ENCODE measurements around the gene UBALD2. TPM values are rescaled to one million over a fixed set of nuclear protein-coding genes. Genes with fewer than 3 reads are reported as not detected.
"Not testable (repeated sequence)": the region's sequence is repeated elsewhere in the genome, so short reads cannot be mapped to it uniquely, and the experiment has no call there.

The UBALD2 gene
- total RNA-seq, 1 donor from 2014 or later: 26.3 TPM

- no peak for DNase-seq (ENCODE audit: low read depth)
- H3K4me3 ChIP-seq (ENCODE audit: low read depth, low read length): no peak overlapping the region
Observed at GRCh38 chr17:76246080-76247066, 18.8 kb upstream of the UBALD2 start.

DNA sequence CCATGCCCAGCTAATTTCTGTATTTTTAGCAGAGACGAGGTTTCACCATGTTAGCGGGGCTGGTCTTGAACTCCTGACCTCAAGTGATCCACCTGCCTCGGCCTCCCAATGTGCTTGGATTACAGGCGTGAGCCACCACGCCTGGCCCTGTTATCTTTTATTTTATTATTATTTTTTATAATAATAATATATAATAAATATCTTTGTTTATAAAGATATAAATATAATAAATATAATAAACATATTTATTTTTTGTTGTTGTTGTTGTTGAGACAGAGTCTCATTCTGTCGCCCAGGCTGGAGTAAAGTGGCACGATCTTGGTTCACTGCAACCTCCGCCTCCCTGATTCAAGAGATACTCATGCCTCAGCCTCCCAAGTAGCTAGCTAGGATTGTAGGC is 17.8 kb upstream of the UBALD2 start:
- TF ChIP-seq, protein P1, sequence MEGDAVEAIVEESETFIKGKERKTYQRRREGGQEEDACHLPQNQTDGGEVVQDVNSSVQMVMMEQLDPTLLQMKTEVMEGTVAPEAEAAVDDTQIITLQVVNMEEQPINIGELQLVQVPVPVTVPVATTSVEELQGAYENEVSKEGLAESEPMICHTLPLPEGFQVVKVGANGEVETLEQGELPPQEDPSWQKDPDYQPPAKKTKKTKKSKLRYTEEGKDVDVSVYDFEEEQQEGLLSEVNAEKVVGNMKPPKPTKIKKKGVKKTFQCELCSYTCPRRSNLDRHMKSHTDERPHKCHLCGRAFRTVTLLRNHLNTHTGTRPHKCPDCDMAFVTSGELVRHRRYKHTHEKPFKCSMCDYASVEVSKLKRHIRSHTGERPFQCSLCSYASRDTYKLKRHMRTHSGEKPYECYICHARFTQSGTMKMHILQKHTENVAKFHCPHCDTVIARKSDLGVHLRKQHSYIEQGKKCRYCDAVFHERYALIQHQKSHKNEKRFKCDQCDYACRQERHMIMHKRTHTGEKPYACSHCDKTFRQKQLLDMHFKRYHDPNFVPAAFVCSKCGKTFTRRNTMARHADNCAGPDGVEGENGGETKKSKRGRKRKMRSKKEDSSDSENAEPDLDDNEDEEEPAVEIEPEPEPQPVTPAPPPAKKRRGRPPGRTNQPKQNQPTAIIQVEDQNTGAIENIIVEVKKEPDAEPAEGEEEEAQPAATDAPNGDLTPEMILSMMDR (conservative IDR thresholded peaks at IDR 0.05; ENCODE audit: low read depth, low read length): no peak
- DNase-seq (ENCODE audit: low read depth): no peak
- no peak overlapping the region for H3K4me3 ChIP-seq (ENCODE audit: low read depth, low read length)

More at GRCh38 chr17:76246080-76247066, 18.8 kb upstream of the UBALD2 start:
- TF ChIP-seq, protein P1 (conservative IDR thresholded peaks at IDR 0.05; ENCODE audit: low read depth, low read length): no peak

- no peak for DNase-seq (ENCODE audit: low read depth)
- no peak overlapping the region for H3K4me3 ChIP-seq (ENCODE audit: low read depth, low read length)
Observed at GRCh38 chr17:76248013-76248782, 16.9 kb upstream of the UBALD2 start.

DNA sequence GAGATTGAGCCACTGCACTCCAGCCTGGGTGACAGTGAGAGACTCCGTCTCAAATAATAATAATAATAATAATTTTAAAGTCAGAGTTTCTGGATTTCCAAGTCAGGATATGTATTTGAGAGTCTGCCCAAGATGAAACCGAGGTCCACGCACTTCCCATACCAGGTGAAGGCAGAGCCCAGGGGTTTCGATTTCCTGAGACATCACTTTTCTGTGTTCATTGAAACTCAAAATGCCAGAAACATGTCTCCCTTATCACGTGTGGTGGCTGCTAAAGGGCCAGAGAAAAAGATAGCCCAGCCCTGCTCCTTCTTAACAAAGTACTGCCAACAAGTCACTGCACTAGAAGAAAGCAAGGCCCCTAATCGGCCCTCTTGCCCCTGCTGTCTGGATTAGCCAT is 15.0 kb upstream of the UBALD2 start:
- DNase-seq (ENCODE audit: low read depth): no peak
- H3K4me3 ChIP-seq (ENCODE audit: low read depth, low read length): no peak overlapping the region
- TF ChIP-seq, protein P1 (conservative IDR thresholded peaks at IDR 0.05; ENCODE audit: low read depth, low read length): no peak

More at GRCh38 chr17:76248013-76248782, 16.9 kb upstream of the UBALD2 start:
- TF ChIP-seq, protein P1 (conservative IDR thresholded peaks at IDR 0.05; ENCODE audit: low read depth, low read length): peak; percentile 42

DNA sequence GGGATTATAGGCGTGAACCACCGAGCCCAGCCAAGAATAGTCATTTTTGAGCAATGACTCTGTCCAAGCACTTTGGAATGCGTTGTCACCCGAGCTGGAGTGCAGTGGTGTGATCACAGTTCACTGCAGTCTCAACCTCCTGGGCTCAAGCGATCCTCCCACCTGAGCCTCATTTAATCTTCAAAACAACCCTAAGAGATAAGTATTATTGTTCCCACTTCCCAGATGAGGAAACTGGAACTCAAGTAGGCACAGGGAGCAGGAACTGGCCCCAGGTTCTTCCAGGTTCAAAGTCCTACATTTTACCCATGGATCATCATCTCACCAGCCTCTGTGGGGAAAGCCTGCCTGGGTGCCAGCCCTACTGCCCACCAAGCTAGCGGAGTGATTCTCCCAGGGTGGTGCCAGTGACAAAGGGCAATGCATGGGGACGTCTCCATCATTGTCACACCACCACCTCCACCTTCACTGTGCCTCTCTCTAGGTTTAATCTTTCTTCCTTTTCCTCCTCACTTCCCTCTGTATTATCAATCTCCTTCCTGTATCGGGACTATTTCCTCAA is 13.6 kb upstream of the UBALD2 start:
- no peak overlapping the region for H3K4me3 ChIP-seq (ENCODE audit: low read depth, low read length)
- no peak for DNase-seq (ENCODE audit: low read depth)
- TF ChIP-seq, protein P1 (conservative IDR thresholded peaks at IDR 0.05; ENCODE audit: low read depth, low read length): no peak

- DNase-seq (ENCODE audit: low read depth): peak; percentile 100
- H3K4me3 ChIP-seq (ENCODE audit: low read depth, low read length): no peak overlapping the region
- TF ChIP-seq, protein P1 (conservative IDR thresholded peaks at IDR 0.05; ENCODE audit: low read depth, low read length): no peak
Observed at GRCh38 chr17:76252040-76252954, 12.9 kb upstream of the UBALD2 start.

- not testable (repeated sequence) for H3K4me3 ChIP-seq (ENCODE audit: low read depth, low read length)
Observed at GRCh38 chr17:76252967-76253766, 12.0 kb upstream of the UBALD2 start.

More at GRCh38 chr17:76252967-76253766, 12.0 kb upstream of the UBALD2 start:
- DNase-seq (ENCODE audit: low read depth): not testable (repeated sequence)

Data from epithelial cell of proximal tubule (primary cell).